ENCODE measurements around the gene GLYATL3.

The GLYATL3 gene

GRCh38 chr6:49557177-49557576 lies 57.5 kb downstream of the GLYATL3 start:
- H3K4me3 ChIP-seq (ENCODE audit: low read depth, low read length) = no peak overlapping the region
- DNase-seq (ENCODE audit: low read depth) = no peak
- TF ChIP-seq, protein P1, sequence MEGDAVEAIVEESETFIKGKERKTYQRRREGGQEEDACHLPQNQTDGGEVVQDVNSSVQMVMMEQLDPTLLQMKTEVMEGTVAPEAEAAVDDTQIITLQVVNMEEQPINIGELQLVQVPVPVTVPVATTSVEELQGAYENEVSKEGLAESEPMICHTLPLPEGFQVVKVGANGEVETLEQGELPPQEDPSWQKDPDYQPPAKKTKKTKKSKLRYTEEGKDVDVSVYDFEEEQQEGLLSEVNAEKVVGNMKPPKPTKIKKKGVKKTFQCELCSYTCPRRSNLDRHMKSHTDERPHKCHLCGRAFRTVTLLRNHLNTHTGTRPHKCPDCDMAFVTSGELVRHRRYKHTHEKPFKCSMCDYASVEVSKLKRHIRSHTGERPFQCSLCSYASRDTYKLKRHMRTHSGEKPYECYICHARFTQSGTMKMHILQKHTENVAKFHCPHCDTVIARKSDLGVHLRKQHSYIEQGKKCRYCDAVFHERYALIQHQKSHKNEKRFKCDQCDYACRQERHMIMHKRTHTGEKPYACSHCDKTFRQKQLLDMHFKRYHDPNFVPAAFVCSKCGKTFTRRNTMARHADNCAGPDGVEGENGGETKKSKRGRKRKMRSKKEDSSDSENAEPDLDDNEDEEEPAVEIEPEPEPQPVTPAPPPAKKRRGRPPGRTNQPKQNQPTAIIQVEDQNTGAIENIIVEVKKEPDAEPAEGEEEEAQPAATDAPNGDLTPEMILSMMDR (IDR thresholded peaks at IDR 0.05; ENCODE audit: low read depth, low read length, missing control alignments) = no peak
- in situ Hi-C loops (cut with HindIII; ENCODE audit: low sequenced_read_pairs) = no loop called here

GRCh38 chr6:49558238-49558637 lies 58.5 kb downstream of the GLYATL3 start:
- TF ChIP-seq, protein P1 (IDR thresholded peaks at IDR 0.05; ENCODE audit: low read depth, low read length, missing control alignments) = no peak
- in situ Hi-C loops (cut with HindIII; ENCODE audit: low sequenced_read_pairs) = no loop called here
- H3K4me3 ChIP-seq (ENCODE audit: low read depth, low read length) = no peak overlapping the region
- DNase-seq (ENCODE audit: low read depth) = no peak

- no peak for DNase-seq (ENCODE audit: low read depth)
- in situ Hi-C loops (cut with HindIII; ENCODE audit: low sequenced_read_pairs) = no loop called here
- TF ChIP-seq, protein P1 (IDR thresholded peaks at IDR 0.05; ENCODE audit: low read depth, low read length, missing control alignments) = no peak
These were observed 63.5 kb downstream of the GLYATL3 start for GRCh38 chr6:49563006-49563886.

GRCh38 chr6:49564552-49564951 lies 64.8 kb downstream of the GLYATL3 start:
- in situ Hi-C loops (cut with HindIII; ENCODE audit: low sequenced_read_pairs) = no loop called here
- no peak overlapping the region for H3K4me3 ChIP-seq (ENCODE audit: low read depth, low read length)
- TF ChIP-seq, protein P1 (IDR thresholded peaks at IDR 0.05; ENCODE audit: low read depth, low read length, missing control alignments) = no peak
- no peak for DNase-seq (ENCODE audit: low read depth)

More at GRCh38 chr6:49563006-49563886, 63.5 kb downstream of the GLYATL3 start:
- H3K4me3 ChIP-seq (ENCODE audit: low read depth, low read length) = no peak overlapping the region

DNA sequence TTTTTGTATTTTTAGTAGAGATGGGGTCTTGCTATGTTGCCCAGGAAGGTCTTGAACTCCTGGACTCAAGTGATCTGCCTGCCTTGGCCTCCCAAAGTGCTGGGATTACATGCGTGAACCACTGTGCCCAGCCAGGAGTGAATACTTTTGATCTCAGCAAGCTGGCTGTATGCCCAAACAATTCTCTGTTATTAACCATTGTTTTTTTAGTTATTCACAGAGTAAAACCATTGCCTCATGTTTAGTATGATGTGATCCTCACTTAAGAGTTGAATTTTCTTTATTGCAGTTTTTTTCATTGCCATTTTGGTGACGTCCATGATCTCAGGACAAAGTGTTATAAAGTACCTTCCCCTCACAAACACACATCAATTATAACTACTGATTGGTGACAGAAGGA lies 65.5 kb downstream of the GLYATL3 start:
- no peak for DNase-seq (ENCODE audit: low read depth)
- no peak overlapping the region for H3K4me3 ChIP-seq (ENCODE audit: low read depth, low read length)
- in situ Hi-C loops (cut with HindIII; ENCODE audit: low sequenced_read_pairs) = no loop called here
- TF ChIP-seq, protein P1 (IDR thresholded peaks at IDR 0.05; ENCODE audit: low read depth, low read length, missing control alignments) = no peak

- in situ Hi-C loops (cut with HindIII; ENCODE audit: low sequenced_read_pairs) = no loop called here
- H3K4me3 ChIP-seq (ENCODE audit: low read depth, low read length) = no peak overlapping the region
- DNase-seq (ENCODE audit: low read depth) = no peak
- TF ChIP-seq, protein P1 (IDR thresholded peaks at IDR 0.05; ENCODE audit: low read depth, low read length, missing control alignments) = no peak
These were observed 66.1 kb downstream of the GLYATL3 start for GRCh38 chr6:49565855-49566254.

Data from astrocyte of the cerebellum (primary cell).